Heart left ventricle (tissue), 16 donors: ENCODE measurements around the gene MAPK8IP3. TPM values are rescaled to one million over a fixed set of nuclear protein-coding genes. Genes with fewer than 3 reads are reported as not detected.

Experiments
- ATAC-seq, 4 donors: fragments of 200-7000 bp; cut with Tn5 transposase; one replicate each; pipeline ENCODE4 v1.9.1; 2020 to 2022; ENCODE audit warnings: moderate library complexity in 4 of 4, mild to moderate bottlenecking in 3 of 4, moderate number of reproducible peaks in 1 of 4
- DNase-seq, 5 donors: peaks; one replicate each; pipeline ENCODE4 v3.0.0-alpha.2; 2020
- H3K27ac ChIP-seq, 12 donors: fragments of 200-600 bp; sonication (generic) in 4 of 12; one replicate each; pipeline versions ENCODE4 v1.5.0 to v1.8.0; 2016 to 2022; ENCODE audit warnings: mild to moderate bottlenecking in 2 of 12
- H3K27me3 ChIP-seq, 9 donors: fragments of 200-600 bp; sonication (generic) in 2 of 9; one replicate each; pipeline versions ENCODE4 v1.5.1 to v1.8.0; 2016 to 2022; ENCODE audit warnings: mild to moderate bottlenecking in 3 of 9
- H3K36me3 ChIP-seq, 9 donors: fragments of 200-600 bp; sonication (generic) in 2 of 9; one replicate each; pipeline versions ENCODE4 v1.5.0 to v1.8.0; 2018 to 2022; ENCODE audit warnings: mild to moderate bottlenecking in 2 of 9
- H3K4me1 ChIP-seq, 12 donors: fragments of 200-600 bp; sonication (generic) in 4 of 12; one replicate each; pipeline versions ENCODE4 v1.5.0 to v1.8.0; 2016 to 2022; ENCODE audit warnings: mild to moderate bottlenecking in 3 of 12
- H3K4me3 ChIP-seq, 12 donors: fragments of 200-600 bp; sonication (generic) in 4 of 12; one replicate each; pipeline versions ENCODE4 v1.5.0 to v1.8.0; 2017 to 2022; ENCODE audit warnings: mild to moderate bottlenecking in 9 of 12, moderate library complexity in 4 of 12
- H3K9me3 ChIP-seq, 12 donors: fragments of 200-600 bp; sonication (generic) in 4 of 12; one replicate each; pipeline versions ENCODE4 v1.5.0 to v1.8.0; 2016 to 2022; ENCODE audit warnings: mild to moderate bottlenecking in 1 of 12
- CTCF ChIP-seq, 12 donors: fragments of 200-600 bp; sonication (generic) in 4 of 12; IDR thresholded peaks; one replicate each; pipeline versions ENCODE4 v1.5.0 to v1.8.0; 2018 to 2022; ENCODE audit warnings: antibody characterized with exemption in 12 of 12, mild to moderate bottlenecking in 5 of 12
- POLR2A ChIP-seq, 2 donors: fragments of 450-650 bp; IDR thresholded peaks; one replicate each; pipeline ENCODE4 v1.6.1; 2017; ENCODE audit warnings: antibody characterized with exemption in 2 of 2, mild to moderate bottlenecking in 2 of 2, moderate library complexity in 2 of 2
- WGBS, 4 donors: extraction: QIAGEN DNeasy Blood & Tissue Kit in 2 of 4; methylation state at CpG; one replicate each; pipeline versions ENCODE4 v1.1.5 to v1.1.7; 2013 to 2018; 5-methylcytosine and 5-hydroxymethylcytosine counted together
- intact Hi-C, 10 donors: fragments of 100-400 bp; cut with DNase I; formaldehyde crosslinking; loops; one replicate each; pipeline versions ENCODE4 v1.11.1 to v1.14.2; 2022
- polyA plus RNA-seq, 2 donors: library from polyadenylated mRNA; stranded (reverse); fragments of 200-250 nt; gene quantifications; one replicate each; pipeline ENCODE4 v1.2.3, GENCODE V29; 2013
- total RNA-seq, 9 donors: library from RNA; depleted of rRNA in 2 of 9; stranded (reverse); fragments of >200 nt in 2 of 9; fragmentation: NEBNext Ultra II Directional in 3 of 9; extraction: Animal tissue kit (Norgen Biotek cat#: 25700) in 3 of 9; gene quantifications; one replicate each; pipeline versions ENCODE4 v1.1.0 to v1.2.4, GENCODE V29; 2016 to 2023
- donor health status: ischemic (EF 13 %, LVEDD 7.1; RV severe dilation, severe dysfunction).
- donor health status: healthy with polysubstance abuse.
- donor health status: DM: no; HTN: yes; CAD: no.
- donor health status: DM: no; HTN: no; CAD: no.
- donor health status: ischemic (EF 25% LVEDD 6.9; RV normal size, moderate dysfunction).
- donor health status: ischemic (EF 25% LVEDD 5.7; RV mildly dilated, moderate dysfunction).
- donor health status: healthy.
- donor health status: DM: yes; HTN: yes; CAD: no.
- donor health status: ischemic (EF 35%, LVEDD 5.7; RV mildly dilated, moderate dysfunction).
- donor health status: nonischemic (EF 11% LVEDD 7.7; RV severe dilation, severe dysfunction).
- donor health status: DM: yes; HTN: yes; CAD: no.
- donor health status: PGD.
- donor health status: ischemic (EF 29% LVEDD 5.4; RV normal size, mild dysfunction).
- donor health status: nonischemic (EF 23%, LVEDD 6.1; RV moderate dilation, normal function).

MAPK8IP3 gene
- total and polyA plus RNA-seq, 11 donors = 29.5 to 71.3 (median 63.1) TPM

DNA sequence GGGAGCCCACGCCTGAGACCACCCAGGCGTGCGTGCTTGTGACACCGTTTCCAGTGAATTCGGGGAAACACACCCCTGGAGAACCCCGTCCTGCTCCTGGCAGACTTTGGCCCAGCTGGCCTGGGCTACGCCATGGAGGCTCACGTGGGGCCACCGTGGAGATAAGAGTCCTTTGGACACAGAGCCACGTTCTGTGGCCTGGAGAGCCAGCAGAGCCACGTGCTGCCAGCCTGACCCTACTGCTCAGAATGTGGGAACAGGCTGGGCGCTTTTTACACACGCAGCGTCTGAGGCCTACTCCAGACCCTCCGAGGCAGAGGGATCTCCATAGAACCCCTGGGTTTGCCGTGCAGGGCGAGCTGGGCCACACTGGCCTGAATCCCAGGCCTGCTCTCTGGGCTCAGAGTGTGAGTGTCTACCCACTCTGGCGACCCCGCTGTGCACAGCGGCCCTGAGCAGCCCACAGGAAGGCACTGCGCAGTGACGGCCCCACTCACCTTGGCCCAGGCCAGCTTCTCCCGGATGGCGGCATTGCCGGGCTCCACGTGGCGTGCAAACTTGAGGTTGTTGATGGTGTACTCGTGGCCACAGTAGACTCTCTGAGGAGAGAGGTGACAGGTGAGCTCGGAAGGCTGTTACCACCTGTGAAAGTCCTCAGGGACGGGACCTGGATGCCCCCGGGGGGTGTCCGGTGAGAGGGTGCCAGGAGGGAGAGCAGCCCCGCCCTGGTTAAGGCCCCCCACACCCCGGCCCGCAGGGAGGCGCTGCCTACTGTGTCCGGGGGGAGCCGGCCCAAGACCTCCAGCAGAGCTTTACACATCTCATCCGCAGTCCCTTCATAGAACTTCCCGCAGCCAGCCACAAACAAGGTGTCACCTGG is 110.6 kb downstream of the MAPK8IP3 start:
- no peaks in the 10 kb centered on the region for H3K27me3 ChIP-seq
- H3K4me1 ChIP-seq = peaks cover 0 to 6% (median 0%) of the 10 kb centered on the region in 12 donors
- H3K9me3 ChIP-seq = no peaks in the 10 kb centered on the region
- H3K4me3 ChIP-seq = no peak overlapping the region
- H3K36me3 ChIP-seq = peaks cover 0 to 83% (median 64%) of the 10 kb centered on the region in 9 donors
- intact Hi-C loops = no loop called here
- TF ChIP-seq POLR2A (IDR thresholded peaks at IDR 0.05) (no peak), CTCF (IDR thresholded peaks at IDR 0.05) (no peak)
- no peak for DNase-seq
- ATAC-seq = no peak
- 93 to 95% (median 94%) methylated on average over 34 to 40 of the region's 40 CpGs for WGBS, 4 donors
- H3K27ac ChIP-seq = no peak overlapping the region

DNA sequence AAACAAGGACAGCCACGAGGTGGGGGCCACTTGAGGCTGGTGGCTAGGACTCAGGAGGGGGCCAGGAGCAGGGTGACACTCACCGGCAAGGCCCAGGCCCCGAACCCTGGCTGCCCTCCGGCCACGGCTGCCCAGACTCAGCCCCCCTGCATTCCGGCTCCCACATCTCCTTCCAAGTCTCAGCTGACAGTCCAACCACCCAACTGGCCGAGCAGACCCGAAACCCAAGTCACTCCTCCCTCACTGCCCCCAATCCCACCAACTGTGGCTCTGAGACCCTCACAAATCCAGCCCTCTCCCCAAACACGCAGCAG is 111.2 kb downstream of the MAPK8IP3 start:
- intact Hi-C loops = no loop called here
- Histone ChIP-seq H3K36me3 (peaks cover 0 to 89% (median 70%) of the 10 kb centered on the region in 9 donors), H3K9me3 (no peaks in the 10 kb centered on the region), H3K27ac (no peak overlapping the region), H3K4me3 (no peak overlapping the region), H3K27me3 (no peaks in the 10 kb centered on the region), H3K4me1 (peaks cover 0 to 6% (median 0%) of the 10 kb centered on the region in 12 donors)
- WGBS, 4 donors = 92 to 96% (median 95%) methylated on average over 7 to 9 of the region's 9 CpGs
- TF ChIP-seq POLR2A (IDR thresholded peaks at IDR 0.05) (no peak), CTCF (IDR thresholded peaks at IDR 0.05) (no peak)
- ATAC-seq = no peak
- no peak for DNase-seq

GRCh38 chr16:1817716-1818115 is 111.7 kb downstream of the MAPK8IP3 start:
- H3K4me3 ChIP-seq = no peak overlapping the region

More at GRCh38 chr16:1817716-1818115, 111.7 kb downstream of the MAPK8IP3 start:
- no peaks in the 10 kb centered on the region for H3K9me3 ChIP-seq
- no peak for TF ChIP-seq POLR2A (IDR thresholded peaks at IDR 0.05)
- no peak for TF ChIP-seq CTCF (IDR thresholded peaks at IDR 0.05)
- intact Hi-C loops = no loop called here
- 87 to 93% (median 93%) methylated on average over 13 to 17 of the region's 17 CpGs for WGBS, 4 donors
- no peak overlapping the region for H3K27ac ChIP-seq
- peaks cover 0 to 94% (median 75%) of the 10 kb centered on the region in 9 donors for H3K36me3 ChIP-seq
- DNase-seq = no peak
- H3K27me3 ChIP-seq = no peaks in the 10 kb centered on the region
- no peak for ATAC-seq
- peaks cover 0 to 5% (median 0%) of the 10 kb centered on the region in 12 donors for H3K4me1 ChIP-seq
